CD4-positive, alpha-beta T cell treated with Interleukin-10 for 1 hour (primary cell): Measurements from ENCODE around the gene SLC6A7.

ENCODE experiments used
- DNase-seq: peaks from one replicate; pipeline ENCODE4 v3.0.0-alpha.2; 2020

The SLC6A7 gene

GRCh38 chr5:150175076-150175475, 14.8 kb upstream of the SLC6A7 start:
- DNase-seq = no peak

DNA sequence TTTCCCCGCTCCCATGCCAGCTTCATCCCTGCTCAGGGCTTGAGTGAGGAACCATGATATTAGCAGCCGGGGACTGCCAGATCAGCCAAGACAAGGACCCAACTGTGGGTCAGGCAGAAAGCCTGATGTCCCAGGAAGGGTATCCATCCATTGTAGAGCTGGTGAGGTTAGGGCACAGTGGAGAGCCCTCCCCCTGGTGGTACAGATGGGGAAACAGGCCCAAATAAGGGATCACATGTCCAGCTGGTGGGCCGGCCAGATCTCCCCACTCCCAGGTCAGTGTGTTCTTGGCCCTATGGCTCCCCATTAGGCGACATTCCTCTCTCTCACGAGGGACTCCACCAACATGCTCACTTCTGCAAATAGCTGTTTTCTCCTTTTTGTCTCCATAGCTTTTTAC, 14.3 kb upstream of the SLC6A7 start:
- no peak for DNase-seq

DNA sequence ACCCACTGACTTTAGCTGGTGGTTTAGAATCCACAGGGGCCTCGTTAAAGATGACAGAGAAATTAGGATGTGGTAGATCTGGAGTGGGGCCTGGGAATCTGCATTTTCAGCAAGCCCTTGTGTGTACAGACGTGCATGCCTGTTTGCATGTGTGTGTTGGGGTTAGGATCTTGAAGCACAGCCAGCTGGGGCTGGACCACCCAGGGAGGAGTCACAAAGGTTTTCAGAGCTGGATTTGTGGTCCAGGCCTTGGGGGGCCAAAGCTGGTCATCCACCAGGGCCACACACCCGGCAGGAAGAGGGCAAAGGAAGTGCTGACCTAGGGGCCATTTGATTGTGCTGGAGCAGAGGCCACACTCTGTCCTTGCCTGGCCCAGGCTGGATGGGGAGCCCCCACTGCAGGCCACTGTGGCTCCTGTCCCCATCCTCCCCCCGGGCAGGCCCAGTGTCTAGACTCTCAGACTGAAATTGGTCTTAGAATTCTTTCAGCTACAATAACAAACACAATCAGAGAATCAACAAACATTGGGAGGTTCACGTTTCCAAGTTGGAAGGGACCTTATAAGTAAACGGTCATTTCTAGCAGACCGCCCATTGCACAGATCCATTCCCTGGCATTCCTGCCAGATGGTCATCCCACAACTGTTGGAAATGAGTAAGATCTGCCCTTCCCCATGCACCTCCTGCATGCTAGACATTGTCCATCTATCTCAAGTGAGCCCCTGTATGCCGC, 13.0 kb upstream of the SLC6A7 start:
- no peak for DNase-seq

GRCh38 chr5:150177721-150178120, 12.1 kb upstream of the SLC6A7 start:
- DNase-seq = no peak

- DNase-seq = no peak
Measured at GRCh38 chr5:150178262-150178661, 11.6 kb upstream of the SLC6A7 start.

GRCh38 chr5:150179019-150179620, 10.7 kb upstream of the SLC6A7 start:
- DNase-seq = no peak

DNA sequence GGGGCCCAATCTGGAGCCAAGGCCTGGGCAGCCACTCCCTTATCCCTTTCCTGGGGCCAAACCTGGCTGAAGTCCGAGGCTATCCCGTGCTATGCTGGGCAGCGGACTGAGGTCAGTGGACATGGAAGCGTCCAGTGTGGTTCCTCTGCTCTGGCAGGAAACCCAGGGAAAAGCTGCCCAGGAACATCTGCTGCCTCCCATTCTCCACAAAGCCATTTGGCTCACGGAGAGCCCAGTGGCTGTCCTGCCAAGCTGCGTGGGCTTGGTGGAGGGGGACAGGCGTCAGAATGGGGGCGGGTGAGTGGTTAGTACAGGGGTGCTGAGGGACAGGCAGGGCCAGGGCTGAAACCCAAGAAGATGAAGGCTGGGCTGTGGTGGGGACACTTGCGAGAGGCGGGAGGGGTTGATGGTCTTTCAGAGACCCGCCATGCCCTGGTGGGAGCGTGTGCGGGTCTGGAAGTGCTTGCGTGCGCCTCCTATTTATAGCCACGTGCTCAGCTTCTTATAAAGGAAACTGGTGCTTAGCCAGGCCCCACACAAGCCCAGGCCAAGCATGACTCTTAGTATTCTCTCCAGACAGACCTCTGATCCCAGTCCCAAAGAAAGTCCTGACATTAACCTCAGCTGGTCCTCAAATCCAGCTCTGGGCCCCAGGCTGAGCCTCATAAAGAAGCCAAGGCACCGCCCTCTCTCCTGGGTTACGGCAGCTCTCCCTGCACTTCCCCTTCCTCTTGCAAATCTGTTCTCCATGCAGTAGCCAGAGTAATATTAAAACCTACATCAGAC, 9.4 kb upstream of the SLC6A7 start:
- DNase-seq = no peak

- no peak for DNase-seq
Measured at GRCh38 chr5:150181027-150181426, 8.8 kb upstream of the SLC6A7 start.

DNA sequence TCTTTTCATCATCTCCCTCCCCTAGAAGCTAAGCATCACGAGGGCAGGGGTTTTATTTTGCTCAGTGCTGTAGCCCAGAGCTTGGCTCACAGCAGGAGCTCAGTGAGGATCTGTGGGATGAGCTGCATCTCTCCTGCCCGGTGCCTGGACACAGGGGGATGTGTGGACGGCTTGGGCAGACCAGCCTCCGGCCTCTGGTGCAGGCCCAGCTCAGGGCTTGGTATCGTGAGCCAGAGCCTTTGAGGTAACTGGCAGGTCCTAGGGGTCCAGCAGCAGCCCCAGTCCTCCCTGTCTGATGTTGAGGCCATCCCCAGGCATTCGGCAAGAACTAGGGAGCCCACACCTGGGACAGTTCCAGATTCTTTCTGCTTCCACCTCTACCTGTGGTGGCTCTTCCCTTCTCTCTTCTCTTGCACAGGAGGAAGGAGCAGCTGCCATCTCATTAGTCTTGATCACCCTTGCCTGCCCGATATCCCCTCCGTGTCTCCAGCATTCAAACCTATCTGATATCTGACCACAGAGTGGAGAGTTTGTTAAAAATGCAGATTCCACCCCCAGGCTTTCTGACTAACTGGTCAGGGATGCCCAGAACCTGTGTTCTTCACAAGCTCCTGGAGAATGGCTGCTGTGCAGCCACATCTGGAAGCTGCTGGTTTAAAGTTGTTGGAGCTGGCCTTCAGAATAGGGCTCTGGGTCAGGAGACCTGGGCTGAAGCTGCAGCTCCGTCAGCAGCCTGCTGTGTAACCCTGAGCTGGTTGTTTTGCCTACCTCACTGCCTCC, 7.9 kb upstream of the SLC6A7 start:
- DNase-seq = no peak

DNA sequence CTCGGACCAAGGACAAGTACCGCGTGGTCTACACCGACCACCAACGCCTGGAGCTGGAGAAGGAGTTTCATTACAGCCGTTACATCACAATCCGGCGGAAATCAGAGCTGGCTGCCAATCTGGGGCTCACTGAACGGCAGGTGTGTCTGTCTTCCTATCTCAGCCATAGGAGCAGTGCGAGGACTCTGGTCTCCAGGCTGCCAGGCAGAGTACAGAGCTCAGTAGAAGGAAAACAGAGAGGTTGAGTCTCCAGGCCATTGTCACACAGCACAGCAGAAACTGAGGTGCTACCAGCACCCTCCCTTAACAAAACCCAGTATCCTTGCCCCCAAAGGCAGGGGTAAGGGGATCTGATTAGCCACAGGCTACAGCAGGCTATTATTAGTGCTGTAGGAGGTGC, 7.1 kb upstream of the SLC6A7 start:
- no peak for DNase-seq

DNA sequence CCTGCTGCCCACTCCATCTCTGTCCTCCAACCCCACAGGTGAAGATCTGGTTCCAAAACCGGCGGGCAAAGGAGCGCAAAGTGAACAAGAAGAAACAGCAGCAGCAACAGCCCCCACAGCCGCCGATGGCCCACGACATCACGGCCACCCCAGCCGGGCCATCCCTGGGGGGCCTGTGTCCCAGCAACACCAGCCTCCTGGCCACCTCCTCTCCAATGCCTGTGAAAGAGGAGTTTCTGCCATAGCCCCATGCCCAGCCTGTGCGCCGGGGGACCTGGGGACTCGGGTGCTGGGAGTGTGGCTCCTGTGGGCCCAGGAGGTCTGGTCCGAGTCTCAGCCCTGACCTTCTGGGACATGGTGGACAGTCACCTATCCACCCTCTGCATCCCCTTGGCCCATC, 6.4 kb upstream of the SLC6A7 start:
- DNase-seq = no peak

DNA sequence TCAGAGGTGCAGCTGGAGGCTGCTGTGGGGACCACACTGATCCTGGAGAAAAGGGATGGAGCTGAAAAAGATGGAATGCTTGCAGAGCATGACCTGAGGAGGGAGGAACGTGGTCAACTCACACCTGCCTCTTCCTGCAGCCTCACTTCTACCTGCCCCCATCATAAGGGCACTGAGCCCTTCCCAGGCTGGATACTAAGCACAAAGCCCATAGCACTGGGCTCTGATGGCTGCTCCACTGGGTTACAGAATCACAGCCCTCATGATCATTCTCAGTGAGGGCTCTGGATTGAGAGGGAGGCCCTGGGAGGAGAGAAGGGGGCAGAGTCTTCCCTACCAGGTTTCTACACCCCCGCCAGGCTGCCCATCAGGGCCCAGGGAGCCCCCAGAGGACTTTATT, 5.9 kb upstream of the SLC6A7 start:
- DNase-seq = no peak

DNA sequence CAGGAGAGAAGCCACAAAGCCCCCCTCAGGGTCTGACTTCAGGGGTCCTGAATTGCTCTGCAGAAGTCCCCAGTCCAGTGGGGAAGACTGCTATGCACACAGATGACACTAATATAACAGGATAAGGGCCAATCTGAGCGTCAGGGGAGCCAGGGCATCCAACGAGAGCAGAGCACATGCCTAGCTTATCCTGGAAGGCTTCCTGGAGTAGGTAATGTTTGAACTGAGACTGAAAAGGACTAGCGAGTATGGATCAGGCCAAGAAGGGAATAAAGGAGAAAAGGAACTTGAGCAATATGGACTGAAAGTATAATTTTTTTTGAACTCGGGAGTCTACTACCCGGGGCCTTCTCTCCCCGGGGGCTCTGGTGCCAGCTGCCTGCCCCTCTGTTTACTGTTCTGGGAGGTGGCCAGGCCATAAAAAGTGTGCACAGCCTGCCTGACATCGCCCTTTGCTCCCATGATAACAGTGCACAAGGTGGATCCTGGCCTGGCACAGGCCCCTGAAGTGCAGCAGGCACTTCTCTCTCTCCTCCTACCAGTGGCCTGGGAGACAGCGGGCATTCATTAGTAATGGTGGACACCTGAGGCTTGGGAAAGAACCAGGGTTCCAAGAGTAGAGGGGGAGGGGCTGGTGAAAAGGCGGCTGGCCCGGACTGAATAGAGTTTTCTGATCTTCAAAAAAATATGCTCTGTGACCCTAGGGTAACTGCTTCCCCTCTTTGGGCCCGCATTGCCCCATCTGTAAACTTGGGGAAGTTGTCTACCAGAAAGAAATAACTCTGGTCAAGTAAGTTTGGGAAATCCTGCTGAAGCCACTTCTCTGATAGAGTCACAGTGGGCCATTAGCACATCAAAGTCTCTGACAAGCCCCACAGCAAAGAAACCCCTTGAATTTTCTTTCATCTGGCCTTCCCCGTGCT, 4.6 kb upstream of the SLC6A7 start:
- no peak for DNase-seq

- DNase-seq = no peak
Measured at GRCh38 chr5:150186137-150186536, 3.7 kb upstream of the SLC6A7 start.

- DNase-seq = no peak
Measured at GRCh38 chr5:150186897-150187296, 3.0 kb upstream of the SLC6A7 start.

- no peak for DNase-seq
Measured at GRCh38 chr5:150188146-150188842, 1.6 kb upstream of the SLC6A7 start.

DNA sequence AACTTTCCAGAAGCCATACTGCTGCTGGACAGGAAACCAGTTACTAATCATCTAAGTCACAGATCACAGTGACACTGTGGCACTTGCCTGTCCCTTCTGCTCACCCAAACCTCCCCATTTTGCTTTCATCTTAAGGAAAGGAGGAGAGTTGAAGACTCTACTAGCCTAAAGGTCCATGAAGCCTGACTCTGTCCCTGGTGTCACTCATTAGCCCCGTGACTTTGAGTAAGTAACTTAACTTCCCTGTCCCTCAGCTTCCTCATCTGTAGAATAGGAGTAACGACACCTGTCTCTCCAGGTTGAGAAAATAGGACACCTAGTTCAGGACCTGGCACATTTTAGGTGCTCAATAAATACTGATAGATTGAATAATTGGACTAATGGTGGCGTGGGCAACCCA, 536 bp upstream of the SLC6A7 start:
- no peak for DNase-seq

DNA sequence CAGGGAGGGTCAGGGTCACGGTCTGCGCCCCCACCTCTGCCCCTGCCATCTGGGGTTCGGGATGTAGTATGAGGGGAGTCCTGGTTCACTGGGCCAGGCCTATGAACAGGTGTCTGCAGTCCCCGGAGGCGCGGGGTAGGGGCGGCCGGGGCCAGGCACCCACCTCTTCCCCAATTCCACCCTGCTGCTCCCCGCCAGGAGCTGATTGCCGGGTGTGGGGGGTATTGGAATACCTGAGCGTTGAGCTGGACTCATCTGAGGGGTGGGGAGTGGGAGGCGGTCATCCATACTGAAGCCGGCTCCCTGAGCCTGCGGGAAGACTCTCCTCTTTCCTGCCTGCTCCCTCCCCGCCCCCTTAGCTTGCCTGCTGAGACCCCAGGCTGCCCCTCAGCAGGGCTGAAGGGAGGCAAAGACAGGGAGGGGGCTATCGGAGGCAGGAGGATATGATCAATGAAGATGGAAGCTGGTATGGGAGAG, 679 bp downstream of the SLC6A7 start:
- no peak for DNase-seq

GRCh38 chr5:150190987-150191386, 1.1 kb downstream of the SLC6A7 start:
- DNase-seq = no peak

GRCh38 chr5:150192462-150192861, 2.6 kb downstream of the SLC6A7 start:
- DNase-seq = no peak

DNA sequence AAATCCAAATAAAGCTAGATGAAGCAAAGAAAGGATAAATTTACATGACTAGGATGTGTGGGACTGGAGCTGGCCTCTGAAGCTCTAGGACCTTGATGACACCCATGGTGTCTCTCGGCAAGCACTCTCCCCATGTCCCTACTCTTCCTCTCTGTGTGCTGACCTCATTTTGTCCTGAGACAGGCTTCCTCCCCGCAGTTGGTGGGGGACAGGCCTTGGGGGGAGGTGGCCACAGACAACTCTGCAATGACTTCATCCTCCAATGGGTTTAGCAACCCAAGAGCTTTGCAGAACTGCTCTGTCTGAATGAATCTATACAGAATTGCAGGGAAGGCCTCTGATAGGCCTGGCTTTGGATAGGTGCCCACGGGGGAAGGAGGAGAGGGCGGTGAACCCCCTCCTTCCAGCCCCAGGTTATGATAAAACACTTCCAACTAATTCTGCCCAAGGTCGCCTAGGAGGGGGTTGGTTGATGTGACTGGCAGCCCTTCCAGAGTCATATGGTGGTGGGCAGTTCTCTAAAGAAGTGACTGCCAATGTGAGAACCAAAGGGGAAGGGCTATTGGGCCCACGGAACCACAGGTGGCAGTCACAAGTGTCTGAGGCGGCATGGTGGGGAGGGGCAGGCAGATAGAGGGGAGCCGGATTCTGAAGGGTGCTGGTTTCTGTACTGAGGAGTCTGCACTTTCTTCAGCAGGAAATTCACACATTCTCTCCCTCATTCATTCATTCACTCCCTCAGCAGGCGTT, 6.0 kb downstream of the SLC6A7 start:
- no peak for DNase-seq
